GM21447 (cell line): ENCODE measurements around the gene SLC7A1.
A peak's percentile ranks its signal among the peaks of the same experiment; 100 is the strongest.

ENCODE experiments used
- ATAC-seq: cut with Tn5 transposase; IDR thresholded peaks from one replicate; pipeline ENCODE4 v1.9.1; 2021; ENCODE audit not compliant: unreplicated experiment

SLC7A1 gene

GRCh38 chr13:29496241-29496712 is 99.2 kb downstream of the SLC7A1 start:
- ATAC-seq = peak; percentile 70

DNA sequence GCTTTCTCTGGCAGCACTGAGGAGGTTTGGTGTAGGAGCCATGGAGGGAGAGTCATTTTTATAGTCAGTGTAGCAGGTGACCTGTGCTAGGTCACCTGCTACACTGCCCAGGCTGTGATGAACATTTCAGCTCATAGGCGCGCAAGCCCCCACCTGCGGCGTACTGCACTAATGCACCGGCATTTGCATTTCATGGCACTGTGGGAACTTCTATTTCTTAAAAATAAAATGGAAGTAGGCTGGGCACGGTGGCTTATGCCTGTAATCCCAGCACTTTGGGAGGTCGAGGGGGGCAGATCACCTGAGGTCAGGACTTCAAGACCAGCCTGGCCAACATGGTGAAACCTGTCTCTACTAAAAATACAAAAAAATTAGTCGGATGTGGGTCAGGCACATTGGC is 101.0 kb downstream of the SLC7A1 start:
- no peak for ATAC-seq

DNA sequence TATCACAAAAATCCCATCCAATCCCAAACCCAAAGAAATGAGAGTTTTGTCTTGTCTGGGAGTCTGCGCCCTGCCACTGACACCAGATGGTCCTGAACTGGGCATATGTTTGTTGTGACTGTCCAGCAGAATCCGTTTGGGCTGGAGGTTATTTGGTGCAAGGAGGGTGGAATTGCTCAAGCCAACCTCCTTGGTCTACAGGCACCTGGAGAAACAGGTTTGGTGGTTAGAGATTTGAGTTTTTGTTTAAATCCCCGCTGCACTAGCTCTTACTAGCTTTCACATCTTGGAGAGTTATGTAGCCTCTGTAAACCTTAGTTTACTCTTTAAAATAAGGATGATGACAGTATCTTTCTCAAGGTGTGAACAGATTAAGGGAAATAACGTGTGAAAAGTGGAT is 101.7 kb downstream of the SLC7A1 start:
- ATAC-seq = no peak

GRCh38 chr13:29491248-29491647 is 104.2 kb downstream of the SLC7A1 start:
- no peak for ATAC-seq

GRCh38 chr13:29490561-29490885 is 105.0 kb downstream of the SLC7A1 start:
- no peak for ATAC-seq

DNA sequence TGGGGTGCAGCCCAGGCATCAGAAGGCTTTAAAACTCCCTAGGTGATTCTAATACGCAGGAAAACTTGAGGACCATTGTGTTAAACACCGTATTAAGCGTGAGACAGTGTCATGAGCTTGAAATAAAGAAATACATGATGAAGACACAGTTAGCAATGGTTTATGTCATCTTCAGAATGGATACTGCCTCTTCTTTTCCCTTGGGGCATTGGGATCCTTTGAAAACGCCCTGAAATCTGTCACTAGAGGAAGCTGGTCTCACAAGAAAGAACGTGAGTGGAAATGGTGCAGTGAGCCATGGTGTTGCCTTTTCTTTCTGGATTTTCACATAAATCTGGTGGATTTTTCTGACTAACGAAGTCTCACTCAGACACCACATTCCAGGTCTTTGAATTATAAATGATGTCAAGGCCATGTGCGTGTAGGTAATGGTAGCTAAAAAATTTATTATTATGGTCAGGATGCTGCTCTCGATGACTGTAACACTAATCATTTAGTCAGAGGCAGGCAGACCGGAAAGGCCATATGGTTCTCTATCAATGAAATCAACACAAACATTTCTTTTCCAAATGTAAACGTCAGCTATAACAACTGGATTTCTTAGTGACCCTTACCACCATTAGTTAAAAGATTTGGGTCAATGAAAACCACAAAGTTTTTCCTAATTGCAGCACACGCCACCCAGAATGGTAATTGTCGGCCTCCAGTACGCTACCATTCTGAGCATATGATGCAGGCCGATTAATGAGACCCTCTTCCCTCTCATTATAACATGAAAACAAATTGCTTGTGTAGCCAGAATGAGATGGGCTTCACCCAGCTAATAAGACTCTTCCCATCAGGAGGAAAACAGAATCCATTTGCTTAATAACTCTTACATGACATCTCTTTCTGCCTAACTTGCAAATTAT is 105.6 kb downstream of the SLC7A1 start:
- no peak for ATAC-seq

DNA sequence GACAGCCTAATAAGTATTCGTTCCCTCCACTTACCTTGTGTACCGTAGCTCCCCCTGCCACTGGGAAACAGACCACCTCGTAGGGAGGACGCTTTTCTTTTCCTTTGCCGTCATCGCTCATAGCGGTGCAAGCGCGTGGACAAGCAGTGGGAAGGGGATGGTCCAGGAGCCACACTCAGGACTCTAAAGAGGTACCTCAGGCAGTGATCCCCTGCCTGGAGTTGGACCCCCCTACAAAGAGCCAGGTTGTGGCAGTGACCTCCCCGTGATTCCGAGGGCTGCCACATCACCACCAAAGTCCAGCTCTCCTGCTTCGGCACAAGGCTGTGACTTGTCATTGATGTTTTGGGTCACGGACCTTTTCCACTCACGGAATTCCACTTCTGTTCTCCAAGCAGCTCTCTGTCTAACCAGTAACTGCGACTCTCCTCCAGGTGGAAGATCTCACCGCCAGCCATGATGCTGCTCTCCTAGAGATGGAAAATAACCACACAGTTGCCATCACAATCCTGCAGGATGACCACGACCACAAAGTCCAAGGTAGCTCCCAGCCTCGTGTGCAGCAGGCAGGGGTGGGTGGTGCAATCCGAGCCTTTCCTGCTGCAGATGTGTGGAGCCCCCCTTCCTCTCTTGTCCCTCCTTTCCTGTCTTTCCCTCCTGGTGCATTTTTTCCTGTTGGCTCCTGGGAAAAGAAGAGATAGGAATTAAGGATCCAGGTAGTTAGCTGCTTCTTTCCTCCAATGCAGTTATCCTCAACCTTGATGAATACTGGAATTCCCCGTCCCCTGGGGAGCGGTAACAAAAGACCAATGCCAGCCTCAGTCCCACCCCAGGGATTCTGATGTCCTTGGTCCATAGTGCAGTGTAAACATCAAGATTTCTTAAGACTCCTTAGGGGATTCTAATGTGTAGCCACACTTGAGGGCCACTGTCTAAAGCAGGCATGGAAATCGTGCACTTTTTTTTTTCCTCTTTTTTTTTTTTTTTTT is 107.7 kb downstream of the SLC7A1 start:
- no peak for ATAC-seq

DNA sequence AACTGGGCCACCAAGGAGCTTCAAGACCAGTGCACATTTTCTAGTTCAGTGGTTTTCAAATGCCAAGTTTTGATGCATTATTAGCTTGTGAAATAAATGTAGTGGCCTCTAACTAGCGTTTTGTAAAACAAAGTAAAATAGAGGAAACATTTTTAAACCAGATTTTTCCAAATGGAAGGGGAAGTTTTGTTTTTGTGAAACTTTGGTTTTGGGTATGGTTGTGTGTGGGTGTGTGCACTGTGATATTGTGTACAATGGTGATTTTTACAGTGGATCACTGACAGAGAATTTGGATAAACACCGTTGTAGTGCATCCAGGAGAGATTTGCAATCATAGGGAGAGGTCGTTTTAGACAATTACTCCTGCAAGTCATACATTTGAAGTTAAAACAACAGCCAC is 108.9 kb downstream of the SLC7A1 start:
- no peak for ATAC-seq

GRCh38 chr13:29484796-29485195 is 110.7 kb downstream of the SLC7A1 start:
- no peak for ATAC-seq

GRCh38 chr13:29484236-29484635 is 111.3 kb downstream of the SLC7A1 start:
- ATAC-seq = no peak

DNA sequence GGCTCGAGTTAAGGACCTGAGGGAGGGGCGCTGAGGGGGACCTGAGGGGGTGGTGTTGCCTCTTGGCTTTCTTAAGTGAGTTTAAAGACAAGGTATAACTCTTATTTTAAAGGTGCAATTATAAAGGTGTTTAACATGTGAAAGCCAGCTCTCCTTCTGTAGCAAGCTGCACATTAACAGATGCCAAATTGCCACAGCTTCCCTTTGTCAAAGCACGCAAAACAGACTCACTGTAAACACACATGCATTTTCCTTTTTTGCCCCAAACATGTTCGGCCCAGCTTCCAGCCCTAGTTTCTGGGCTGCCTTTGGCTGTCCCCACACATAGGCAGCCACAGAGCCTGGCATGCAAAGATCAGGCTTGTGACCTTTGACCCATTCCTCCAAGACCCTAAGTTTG is 111.9 kb downstream of the SLC7A1 start:
- no peak for ATAC-seq

- no peak for ATAC-seq
These were observed 112.3 kb downstream of the SLC7A1 start for GRCh38 chr13:29483211-29483610.

- ATAC-seq = no peak
These were observed 113.0 kb downstream of the SLC7A1 start for GRCh38 chr13:29482504-29482903.

DNA sequence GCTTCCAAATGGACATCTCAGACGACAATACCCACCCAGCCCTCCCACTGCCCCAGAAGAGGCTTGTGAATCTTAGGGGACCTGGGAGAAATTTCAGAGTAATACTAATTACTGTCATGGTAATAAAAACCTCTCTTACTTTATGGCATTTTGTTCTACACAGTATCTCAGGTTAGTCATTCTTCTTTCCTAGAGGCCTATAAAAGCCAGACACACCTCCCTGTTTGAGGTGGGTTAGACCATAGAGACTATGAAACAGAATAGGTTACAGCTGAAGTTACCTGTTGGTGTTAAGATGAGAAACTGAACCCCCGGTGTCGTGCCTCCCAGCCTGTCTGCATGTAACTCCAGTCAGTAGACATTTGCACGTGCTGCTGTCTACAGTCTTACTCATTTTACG is 113.9 kb downstream of the SLC7A1 start:
- no peak for ATAC-seq

- no peak for ATAC-seq
These were observed 114.5 kb downstream of the SLC7A1 start for GRCh38 chr13:29480893-29481525.

DNA sequence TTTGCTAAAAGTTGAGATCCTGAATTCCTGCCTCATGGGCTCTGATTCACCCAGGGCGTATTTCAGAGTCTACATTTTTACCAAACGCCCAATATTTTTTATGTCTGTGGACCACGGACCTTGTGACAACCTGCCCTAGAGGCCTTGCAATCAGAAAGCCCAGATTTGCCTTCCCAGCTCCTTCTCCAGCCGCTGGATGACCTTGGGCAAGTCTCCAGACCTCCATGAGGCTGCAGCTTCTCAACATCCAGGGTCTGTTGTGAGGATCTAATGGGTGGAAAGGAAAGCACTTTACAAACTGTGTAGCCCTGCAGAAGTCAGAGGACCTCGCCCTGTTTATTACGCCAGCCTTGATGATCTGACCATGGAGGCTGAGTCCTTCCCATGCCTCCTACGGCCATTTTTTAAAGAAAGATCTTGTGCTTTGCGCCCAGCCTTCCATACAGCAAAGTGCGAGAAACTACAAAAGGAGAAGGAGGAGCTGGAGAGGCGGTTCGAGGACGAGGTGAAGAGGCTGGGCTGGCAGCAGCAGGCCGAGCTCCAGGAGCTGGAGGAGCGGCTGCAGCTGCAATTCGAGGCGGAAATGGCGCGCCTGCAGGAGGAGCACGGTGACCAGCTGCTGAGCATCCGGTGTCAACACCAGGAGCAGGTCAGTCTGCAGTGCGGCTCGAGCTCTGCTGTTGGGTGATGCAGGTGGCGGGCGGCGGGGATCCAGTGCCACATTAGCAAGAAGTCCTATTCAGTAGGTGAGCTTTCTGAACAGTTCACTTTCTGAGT is 115.6 kb downstream of the SLC7A1 start:
- no peak for ATAC-seq

DNA sequence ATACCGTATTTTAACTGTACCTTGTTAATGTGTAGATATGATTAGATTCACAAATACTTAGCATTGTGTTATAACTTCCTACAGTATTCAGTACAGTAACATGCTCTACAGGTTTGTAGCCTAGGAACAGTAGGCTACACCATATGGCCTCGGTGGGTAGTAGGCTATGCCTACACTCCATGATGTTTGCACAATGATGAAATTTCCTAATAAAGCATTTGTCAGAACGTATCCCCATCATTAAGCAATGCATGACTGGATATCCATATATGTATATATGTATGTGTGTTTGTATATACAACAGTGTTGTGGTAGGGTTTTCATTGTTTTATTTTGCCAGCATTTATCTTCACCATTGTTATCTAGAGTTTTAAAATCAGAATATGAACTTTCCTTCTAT is 119.4 kb downstream of the SLC7A1 start:
- no peak for ATAC-seq

DNA sequence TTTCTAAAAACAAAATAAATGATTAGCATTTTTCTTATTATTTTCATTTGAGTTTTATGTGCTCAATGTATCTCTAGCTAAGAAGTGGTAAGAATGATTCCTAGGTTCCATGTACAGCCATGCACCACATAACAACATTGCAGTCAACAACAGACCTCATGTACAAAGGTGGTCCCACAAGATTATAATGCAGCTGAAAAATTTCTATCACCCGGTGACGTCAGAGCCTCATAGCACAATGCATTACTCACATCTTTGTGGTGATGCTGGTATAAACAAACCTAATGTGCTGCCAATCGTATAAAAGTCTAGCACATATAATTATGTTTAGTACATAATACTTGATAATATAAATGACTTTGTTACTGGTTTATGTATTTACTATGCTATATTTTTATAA is 120.5 kb downstream of the SLC7A1 start:
- no peak for ATAC-seq

DNA sequence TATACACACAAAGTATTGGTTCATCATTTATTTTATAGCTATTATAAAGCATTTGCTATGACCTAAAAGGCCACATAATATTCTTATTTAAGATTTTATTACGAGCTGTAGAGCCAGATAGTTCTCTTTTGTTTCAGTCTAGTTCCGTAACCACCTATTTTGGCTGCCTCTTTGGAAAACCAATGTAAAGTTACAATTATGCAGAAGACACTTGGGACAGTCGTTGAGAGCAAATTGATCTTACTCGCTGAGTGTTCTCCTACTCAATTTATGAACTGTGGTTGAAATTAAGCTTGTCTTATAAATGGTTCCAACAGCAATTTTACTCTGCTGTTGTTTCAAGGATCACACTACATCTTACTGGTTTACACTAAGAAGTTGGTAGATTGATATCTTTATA is 122.3 kb downstream of the SLC7A1 start:
- ATAC-seq = no peak

GRCh38 chr13:29472332-29472961 is 123.0 kb downstream of the SLC7A1 start:
- no peak for ATAC-seq
